ENCODE results near the gene DIDO1.

Gene DIDO1

GRCh38 chr20:62846166-62846890, 80.0 kb downstream of the DIDO1 start:
- DNase-seq = no peak

GRCh38 chr20:62845416-62846160, 80.7 kb downstream of the DIDO1 start:
- DNase-seq = no peak

GRCh38 chr20:62844182-62844581, 82.1 kb downstream of the DIDO1 start:
- DNase-seq = no peak

- no peak for DNase-seq
These were observed 82.6 kb downstream of the DIDO1 start for GRCh38 chr20:62843656-62844055.

GRCh38 chr20:62841705-62842212, 84.5 kb downstream of the DIDO1 start:
- DNase-seq = no peak

- no peak for DNase-seq
These were observed 85.8 kb downstream of the DIDO1 start for GRCh38 chr20:62840244-62841197.

GRCh38 chr20:62839816-62840215, 86.5 kb downstream of the DIDO1 start:
- no peak for DNase-seq

GRCh38 chr20:62839261-62839660, 87.0 kb downstream of the DIDO1 start:
- no peak for DNase-seq

- DNase-seq = peak; percentile 33
These were observed 88.0 kb downstream of the DIDO1 start for GRCh38 chr20:62838128-62838891.

GRCh38 chr20:62837790-62838127, 88.5 kb downstream of the DIDO1 start:
- DNase-seq = no peak

GRCh38 chr20:62836967-62837490, 89.3 kb downstream of the DIDO1 start:
- DNase-seq = no peak

GRCh38 chr20:62835931-62836861, 90.1 kb downstream of the DIDO1 start:
- DNase-seq = no peak

GRCh38 chr20:62834967-62835730, 91.2 kb downstream of the DIDO1 start:
- DNase-seq = no peak

GRCh38 chr20:62832951-62833391, 93.3 kb downstream of the DIDO1 start:
- no peak for DNase-seq

GRCh38 chr20:62832212-62832922, 93.9 kb downstream of the DIDO1 start:
- DNase-seq = peak; percentile 46

- DNase-seq = no peak
These were observed 94.5 kb downstream of the DIDO1 start for GRCh38 chr20:62831854-62832211.

- DNase-seq = no peak
These were observed 94.9 kb downstream of the DIDO1 start for GRCh38 chr20:62831361-62831788.

- DNase-seq = no peak
These were observed 95.5 kb downstream of the DIDO1 start for GRCh38 chr20:62830821-62831220.

- no peak for DNase-seq
These were observed 96.1 kb downstream of the DIDO1 start for GRCh38 chr20:62830251-62830650.

All from NCI-H1092 (cell line).